ENCODE measurements around the gene C1orf105.
"Not testable (repeated sequence)": the region's sequence is repeated elsewhere in the genome, so short reads cannot be mapped to it uniquely, and the experiment has no call there.

Gene C1orf105

GRCh38 chr1:172420385-172420784 lies at the start of gene C1orf105:
Gene C1orf105 (plus strand): TSS chr1:172420685. CDS start chr1:172420886, 201 bp downstream.
- in situ Hi-C loops (cut with HindIII; ENCODE audit: low pct_ligation_motif_present, low pct_unique_long_range_greater_than_20kb, low sequenced_read_pairs): loop anchor here (25.0 kb wide), 1 partner anchor 433 kb away; no protein-coding TSS in a partner anchor
- DNase-seq: no peak

GRCh38 chr1:172371646-172372045 lies 48.8 kb upstream of the C1orf105 start:
- in situ Hi-C loops (cut with HindIII; ENCODE audit: low pct_ligation_motif_present, low pct_unique_long_range_greater_than_20kb, low sequenced_read_pairs); DNase-seq: not testable (repeated sequence)

- in situ Hi-C loops (cut with HindIII; ENCODE audit: low pct_ligation_motif_present, low pct_unique_long_range_greater_than_20kb, low sequenced_read_pairs): no loop called here
- DNase-seq: no peak
Observed at GRCh38 chr1:172373864-172374263, 46.6 kb upstream of the C1orf105 start.

- no peak for DNase-seq
- in situ Hi-C loops (cut with HindIII; ENCODE audit: low pct_ligation_motif_present, low pct_unique_long_range_greater_than_20kb, low sequenced_read_pairs): no loop called here
Observed at GRCh38 chr1:172375211-172375631, 45.3 kb upstream of the C1orf105 start.

GRCh38 chr1:172376431-172376830 lies 44.1 kb upstream of the C1orf105 start:
- DNase-seq: no peak
- in situ Hi-C loops (cut with HindIII; ENCODE audit: low pct_ligation_motif_present, low pct_unique_long_range_greater_than_20kb, low sequenced_read_pairs): no loop called here

- DNase-seq: no peak
- in situ Hi-C loops (cut with HindIII; ENCODE audit: low pct_ligation_motif_present, low pct_unique_long_range_greater_than_20kb, low sequenced_read_pairs): no loop called here
Observed at GRCh38 chr1:172377565-172377964, 42.9 kb upstream of the C1orf105 start.

GRCh38 chr1:172378109-172378760 lies 42.2 kb upstream of the C1orf105 start:
- in situ Hi-C loops (cut with HindIII; ENCODE audit: low pct_ligation_motif_present, low pct_unique_long_range_greater_than_20kb, low sequenced_read_pairs): no loop called here

GRCh38 chr1:172380441-172381244 lies 39.8 kb upstream of the C1orf105 start:
- in situ Hi-C loops (cut with HindIII; ENCODE audit: low pct_ligation_motif_present, low pct_unique_long_range_greater_than_20kb, low sequenced_read_pairs): no loop called here
- no peak for DNase-seq

More at GRCh38 chr1:172378109-172378760, 42.2 kb upstream of the C1orf105 start:
- DNase-seq: no peak

GRCh38 chr1:172381946-172382345 lies 38.5 kb upstream of the C1orf105 start:
- in situ Hi-C loops (cut with HindIII; ENCODE audit: low pct_ligation_motif_present, low pct_unique_long_range_greater_than_20kb, low sequenced_read_pairs): no loop called here

GRCh38 chr1:172382406-172382805 lies 38.1 kb upstream of the C1orf105 start:
- no peak for DNase-seq
- in situ Hi-C loops (cut with HindIII; ENCODE audit: low pct_ligation_motif_present, low pct_unique_long_range_greater_than_20kb, low sequenced_read_pairs): no loop called here

More at GRCh38 chr1:172381946-172382345, 38.5 kb upstream of the C1orf105 start:
- no peak for DNase-seq

- in situ Hi-C loops (cut with HindIII; ENCODE audit: low pct_ligation_motif_present, low pct_unique_long_range_greater_than_20kb, low sequenced_read_pairs): no loop called here
- no peak for DNase-seq
Observed at GRCh38 chr1:172382990-172383389, 37.5 kb upstream of the C1orf105 start.

GRCh38 chr1:172383536-172383935 lies 36.9 kb upstream of the C1orf105 start:
- in situ Hi-C loops (cut with HindIII; ENCODE audit: low pct_ligation_motif_present, low pct_unique_long_range_greater_than_20kb, low sequenced_read_pairs): no loop called here
- no peak for DNase-seq

GRCh38 chr1:172384656-172385055 lies 35.8 kb upstream of the C1orf105 start:
- in situ Hi-C loops (cut with HindIII; ENCODE audit: low pct_ligation_motif_present, low pct_unique_long_range_greater_than_20kb, low sequenced_read_pairs): no loop called here

GRCh38 chr1:172386046-172386445 lies 34.4 kb upstream of the C1orf105 start:
- in situ Hi-C loops (cut with HindIII; ENCODE audit: low pct_ligation_motif_present, low pct_unique_long_range_greater_than_20kb, low sequenced_read_pairs): no loop called here
- DNase-seq: no peak

More at GRCh38 chr1:172384656-172385055, 35.8 kb upstream of the C1orf105 start:
- DNase-seq: no peak

GRCh38 chr1:172388490-172388889 lies 32.0 kb upstream of the C1orf105 start:
- in situ Hi-C loops (cut with HindIII; ENCODE audit: low pct_ligation_motif_present, low pct_unique_long_range_greater_than_20kb, low sequenced_read_pairs): no loop called here
- no peak for DNase-seq

- in situ Hi-C loops (cut with HindIII; ENCODE audit: low pct_ligation_motif_present, low pct_unique_long_range_greater_than_20kb, low sequenced_read_pairs): no loop called here
- no peak for DNase-seq
Observed at GRCh38 chr1:172390301-172390682, 30.2 kb upstream of the C1orf105 start.

GRCh38 chr1:172390683-172391551 lies 29.6 kb upstream of the C1orf105 start:
- no peak for DNase-seq
- in situ Hi-C loops (cut with HindIII; ENCODE audit: low pct_ligation_motif_present, low pct_unique_long_range_greater_than_20kb, low sequenced_read_pairs): no loop called here

- no peak for DNase-seq
- in situ Hi-C loops (cut with HindIII; ENCODE audit: low pct_ligation_motif_present, low pct_unique_long_range_greater_than_20kb, low sequenced_read_pairs): no loop called here
Observed at GRCh38 chr1:172391976-172392375, 28.5 kb upstream of the C1orf105 start.

- in situ Hi-C loops (cut with HindIII; ENCODE audit: low pct_ligation_motif_present, low pct_unique_long_range_greater_than_20kb, low sequenced_read_pairs): no loop called here
- no peak for DNase-seq
Observed at GRCh38 chr1:172393354-172393753, 27.1 kb upstream of the C1orf105 start.
